HEK293 (cell line): ENCODE results near the gene HOXC10.

Source experiments
- BCL11B ChIP-seq: fragments of 450-650 bp; formaldehyde crosslinking; IDR thresholded peaks from 2 replicates; pipeline ENCODE4 v1.5.1; 2016; ENCODE audit warnings: low read depth, missing biosample characterization, missing genetic modification characterization
- HOXC10 ChIP-seq: sonication (generic); formaldehyde crosslinking; IDR thresholded peaks from 2 replicates; pipeline ENCODE4 v1.8.1; 2023; ENCODE audit warnings: mild to moderate bottlenecking, missing genetic modification reagents
- MEIS1 ChIP-seq: sonication (generic); formaldehyde crosslinking; IDR thresholded peaks from 2 replicates; pipeline ENCODE4 v1.8.1; 2022; ENCODE audit warnings: missing genetic modification reagents, mild to moderate bottlenecking, borderline replicate concordance
- OSR2 ChIP-seq: fragments of 450-650 bp; formaldehyde crosslinking; IDR thresholded peaks from 2 replicates; pipeline ENCODE4 v1.5.1; 2016; ENCODE audit warnings: missing biosample characterization, missing genetic modification characterization
- RBAK ChIP-seq: fragments of 450-650 bp; formaldehyde crosslinking; IDR thresholded peaks from 2 replicates; pipeline ENCODE4 v1.5.1; 2016; ENCODE audit warnings: missing biosample characterization, missing genetic modification characterization
- SCRT2 ChIP-seq: fragments of 450-650 bp; formaldehyde crosslinking; IDR thresholded peaks from 2 replicates; pipeline ENCODE4 v1.5.1; 2016; ENCODE audit warnings: missing biosample characterization, missing genetic modification characterization
- ZNF138 ChIP-seq: fragments of 450-650 bp; formaldehyde crosslinking; IDR thresholded peaks from 2 replicates; pipeline ENCODE4 v1.5.1; 2016; ENCODE audit warnings: missing biosample characterization, missing genetic modification characterization, borderline replicate concordance
- ZNF155 ChIP-seq: fragments of 450-650 bp; formaldehyde crosslinking; IDR thresholded peaks from 2 replicates; pipeline ENCODE4 v1.5.1; 2016; ENCODE audit warnings: missing biosample characterization, missing genetic modification characterization
- ZNF157 ChIP-seq: fragments of 450-650 bp; formaldehyde crosslinking; IDR thresholded peaks from 2 replicates; pipeline ENCODE4 v1.5.1; 2016; ENCODE audit warnings: missing biosample characterization, missing genetic modification characterization
- ZNF19 ChIP-seq: fragments of 450-650 bp; formaldehyde crosslinking; IDR thresholded peaks from 2 replicates; pipeline ENCODE4; 2016; ENCODE audit warnings: missing biosample characterization, missing genetic modification characterization, low read depth
- ZNF24 ChIP-seq: fragments of 450-650 bp; formaldehyde crosslinking; IDR thresholded peaks from 2 replicates; pipeline ENCODE4 v1.5.1; 2016; ENCODE audit warnings: missing biosample characterization, missing genetic modification characterization
- ZNF302 ChIP-seq: fragments of 450-650 bp; formaldehyde crosslinking; IDR thresholded peaks from 2 replicates; pipeline ENCODE4 v1.5.1; 2016; ENCODE audit warnings: missing biosample characterization, missing genetic modification characterization, low read depth
- ZNF324 ChIP-seq: fragments of 450-650 bp; formaldehyde crosslinking; IDR thresholded peaks from 2 replicates; pipeline ENCODE4 v1.5.1; 2016; ENCODE audit warnings: missing biosample characterization, missing genetic modification characterization
- ZNF350 ChIP-seq: fragments of 450-650 bp; formaldehyde crosslinking; IDR thresholded peaks from 2 replicates; pipeline ENCODE4 v1.5.0; 2017; ENCODE audit warnings: missing biosample characterization, mild to moderate bottlenecking, missing genetic modification characterization
- ZNF366 ChIP-seq: fragments of 450-650 bp; formaldehyde crosslinking; conservative IDR thresholded peaks from 2 replicates; pipeline ENCODE4 v1.5.1; 2016; ENCODE audit warnings: missing biosample characterization, missing genetic modification characterization
- ZNF391 ChIP-seq: fragments of 450-650 bp; formaldehyde crosslinking; IDR thresholded peaks from 2 replicates; pipeline ENCODE4 v1.5.1; 2016; ENCODE audit warnings: low read depth, missing biosample characterization, missing genetic modification characterization, borderline replicate concordance
- ZNF514 ChIP-seq: fragments of 450-650 bp; formaldehyde crosslinking; IDR thresholded peaks from 2 replicates; pipeline ENCODE4 v1.5.1; 2016; ENCODE audit warnings: missing biosample characterization, missing genetic modification characterization
- ZNF521 ChIP-seq: fragments of 450-650 bp; formaldehyde crosslinking; IDR thresholded peaks from 2 replicates; pipeline ENCODE4 v1.5.1; 2017; ENCODE audit warnings: missing biosample characterization, mild to moderate bottlenecking, missing genetic modification characterization
- ZNF548 ChIP-seq: fragments of 450-650 bp; formaldehyde crosslinking; IDR thresholded peaks from 2 replicates; pipeline ENCODE4 v1.5.1; 2016; ENCODE audit warnings: missing biosample characterization, missing genetic modification characterization
- ZNF571 ChIP-seq: fragments of 450-650 bp; formaldehyde crosslinking; IDR thresholded peaks from 2 replicates; pipeline ENCODE4 v1.5.0; 2017; ENCODE audit warnings: missing biosample characterization, missing genetic modification characterization
- ZNF623 ChIP-seq: fragments of 450-650 bp; formaldehyde crosslinking; IDR thresholded peaks from 2 replicates; pipeline ENCODE4 v1.5.1; 2016; ENCODE audit warnings: missing biosample characterization, missing genetic modification characterization
- ZNF629 ChIP-seq: fragments of 450-650 bp; formaldehyde crosslinking; IDR thresholded peaks from 2 replicates; pipeline ENCODE4 v1.5.1; 2017; ENCODE audit warnings: missing biosample characterization, missing genetic modification characterization
- ZNF701 ChIP-seq: fragments of 450-650 bp; formaldehyde crosslinking; IDR thresholded peaks from 2 replicates; pipeline ENCODE4 v1.5.1; 2016; ENCODE audit warnings: missing biosample characterization, missing genetic modification characterization
- ZNF747 ChIP-seq: fragments of 450-650 bp; formaldehyde crosslinking; IDR thresholded peaks from 2 replicates; pipeline ENCODE4 v1.5.1; 2016; ENCODE audit warnings: missing biosample characterization, missing genetic modification characterization
- ZNF76 ChIP-seq: fragments of 450-650 bp; formaldehyde crosslinking; IDR thresholded peaks from 2 replicates; pipeline ENCODE4; 2016; ENCODE audit warnings: low read depth, missing biosample characterization, missing genetic modification characterization, borderline replicate concordance
- ZNF768 ChIP-seq: fragments of 450-650 bp; formaldehyde crosslinking; IDR thresholded peaks from 2 replicates; pipeline ENCODE4 v1.5.1; 2018; ENCODE audit warnings: missing biosample characterization, mild to moderate bottlenecking, missing genetic modification characterization
- ZSCAN23 ChIP-seq: fragments of 450-650 bp; formaldehyde crosslinking; IDR thresholded peaks from 2 replicates; pipeline ENCODE4 v1.5.1; 2016; ENCODE audit warnings: missing biosample characterization, missing genetic modification characterization
- ZXDB ChIP-seq: fragments of 450-650 bp; formaldehyde crosslinking; IDR thresholded peaks from 2 replicates; pipeline ENCODE4 v1.5.1; 2016; ENCODE audit warnings: missing biosample characterization, missing genetic modification characterization
- TF ChIP-seq, protein P1 (sequence below): fragments of 450-650 bp; formaldehyde crosslinking; IDR thresholded peaks from 2 replicates; pipeline ENCODE4 v1.5.1; 2016; ENCODE audit warnings: missing biosample characterization, missing genetic modification characterization
- TF ChIP-seq, protein P2 (sequence below): fragments of 450-650 bp; formaldehyde crosslinking; IDR thresholded peaks from 2 replicates; pipeline ENCODE4 v1.5.1; 2016; ENCODE audit warnings: missing biosample characterization, missing genetic modification characterization
- TF ChIP-seq, protein P3 (sequence below): fragments of 450-650 bp; formaldehyde crosslinking; IDR thresholded peaks from 2 replicates; pipeline ENCODE4; 2016; ENCODE audit warnings: missing biosample characterization, missing genetic modification characterization
- TF ChIP-seq, protein P4 (sequence below): fragments of 450-650 bp; formaldehyde crosslinking; IDR thresholded peaks from 2 replicates; pipeline ENCODE4 v1.5.1; 2016; ENCODE audit warnings: missing biosample characterization, missing genetic modification characterization
- TF ChIP-seq, protein P5 (sequence below): fragments of 450-650 bp; formaldehyde crosslinking; IDR thresholded peaks from 2 replicates; pipeline ENCODE4 v1.5.1; 2016; ENCODE audit warnings: missing biosample characterization, missing genetic modification characterization, borderline replicate concordance

The HOXC10 gene

DNA sequence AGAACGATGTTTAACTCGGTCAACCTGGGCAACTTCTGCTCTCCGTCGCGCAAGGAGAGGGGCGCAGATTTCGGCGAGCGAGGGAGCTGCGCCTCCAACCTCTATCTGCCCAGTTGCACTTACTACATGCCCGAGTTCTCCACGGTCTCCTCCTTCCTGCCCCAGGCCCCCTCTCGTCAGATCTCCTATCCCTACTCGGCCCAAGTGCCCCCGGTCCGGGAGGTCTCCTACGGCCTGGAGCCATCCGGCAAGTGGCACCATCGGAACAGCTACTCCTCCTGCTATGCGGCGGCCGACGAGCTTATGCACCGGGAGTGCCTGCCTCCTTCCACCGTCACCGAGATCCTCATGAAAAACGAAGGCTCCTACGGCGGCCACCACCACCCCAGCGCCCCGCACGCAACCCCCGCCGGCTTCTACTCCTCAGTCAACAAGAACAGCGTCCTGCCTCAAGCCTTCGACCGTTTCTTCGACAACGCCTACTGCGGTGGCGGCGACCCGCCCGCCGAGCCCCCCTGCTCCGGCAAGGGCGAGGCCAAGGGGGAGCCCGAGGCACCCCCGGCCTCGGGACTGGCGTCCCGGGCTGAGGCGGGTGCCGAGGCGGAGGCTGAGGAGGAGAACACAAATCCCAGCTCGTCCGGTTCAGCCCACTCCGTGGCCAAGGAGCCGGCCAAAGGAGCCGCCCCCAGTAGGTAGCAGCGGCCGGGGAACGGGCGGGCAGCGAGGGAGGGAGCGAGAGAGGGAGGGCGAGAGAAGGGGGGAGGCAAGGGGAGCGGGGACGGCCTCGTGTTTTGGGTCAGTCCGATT is 11.5 kb upstream of the HOXC10 start (continued):
- TF ChIP-seq ZNF366 (peak; percentile 70), ZNF514 (tag by site-specific recombination) (no peak), ZNF157 (no peak), ZSCAN23 (tag by site-specific recombination) (no peak), ZNF24 (tag by site-specific recombination) (no peak), ZNF701 (tag by site-specific recombination) (no peak), SCRT2 (no peak), MEIS1 (no peak), ZNF571 (tag by site-specific recombination) (no peak), RBAK (tag by site-specific recombination) (no peak), ZNF76 (tag by site-specific recombination) (no peak), OSR2 (tag by site-specific recombination) (no peak; the same call in 1 of the 2 replicates), ZNF747 (tag by site-specific recombination) (no peak), ZNF302 (tag by site-specific recombination) (no peak), ZNF350 (tag by site-specific recombination) (no peak), ZNF324 (no peak), ZNF623 (no peak), ZNF155 (no peak), HOXC10 (CRISPR knock-in tag) (no peak), ZNF138 (tag by site-specific recombination) (no peak), ZNF521 (tag by site-specific recombination) (no peak), ZXDB (tag by site-specific recombination) (peak; percentile 14; the same call in 1 of the 2 replicates), ZNF768 (tag by site-specific recombination) (no peak), BCL11B (tag by site-specific recombination) (no peak), ZNF629 (no peak), ZNF548 (tag by site-specific recombination) (no peak), ZNF19 (tag by site-specific recombination) (no peak), ZNF391 (no peak)
- TF ChIP-seq, protein P1, sequence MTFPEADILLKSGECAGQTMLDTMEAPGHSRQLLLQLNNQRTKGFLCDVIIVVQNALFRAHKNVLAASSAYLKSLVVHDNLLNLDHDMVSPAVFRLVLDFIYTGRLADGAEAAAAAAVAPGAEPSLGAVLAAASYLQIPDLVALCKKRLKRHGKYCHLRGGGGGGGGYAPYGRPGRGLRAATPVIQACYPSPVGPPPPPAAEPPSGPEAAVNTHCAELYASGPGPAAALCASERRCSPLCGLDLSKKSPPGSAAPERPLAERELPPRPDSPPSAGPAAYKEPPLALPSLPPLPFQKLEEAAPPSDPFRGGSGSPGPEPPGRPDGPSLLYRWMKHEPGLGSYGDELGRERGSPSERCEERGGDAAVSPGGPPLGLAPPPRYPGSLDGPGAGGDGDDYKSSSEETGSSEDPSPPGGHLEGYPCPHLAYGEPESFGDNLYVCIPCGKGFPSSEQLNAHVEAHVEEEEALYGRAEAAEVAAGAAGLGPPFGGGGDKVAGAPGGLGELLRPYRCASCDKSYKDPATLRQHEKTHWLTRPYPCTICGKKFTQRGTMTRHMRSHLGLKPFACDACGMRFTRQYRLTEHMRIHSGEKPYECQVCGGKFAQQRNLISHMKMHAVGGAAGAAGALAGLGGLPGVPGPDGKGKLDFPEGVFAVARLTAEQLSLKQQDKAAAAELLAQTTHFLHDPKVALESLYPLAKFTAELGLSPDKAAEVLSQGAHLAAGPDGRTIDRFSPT (tag by site-specific recombination): peak; percentile 49
- TF ChIP-seq, protein P2, sequence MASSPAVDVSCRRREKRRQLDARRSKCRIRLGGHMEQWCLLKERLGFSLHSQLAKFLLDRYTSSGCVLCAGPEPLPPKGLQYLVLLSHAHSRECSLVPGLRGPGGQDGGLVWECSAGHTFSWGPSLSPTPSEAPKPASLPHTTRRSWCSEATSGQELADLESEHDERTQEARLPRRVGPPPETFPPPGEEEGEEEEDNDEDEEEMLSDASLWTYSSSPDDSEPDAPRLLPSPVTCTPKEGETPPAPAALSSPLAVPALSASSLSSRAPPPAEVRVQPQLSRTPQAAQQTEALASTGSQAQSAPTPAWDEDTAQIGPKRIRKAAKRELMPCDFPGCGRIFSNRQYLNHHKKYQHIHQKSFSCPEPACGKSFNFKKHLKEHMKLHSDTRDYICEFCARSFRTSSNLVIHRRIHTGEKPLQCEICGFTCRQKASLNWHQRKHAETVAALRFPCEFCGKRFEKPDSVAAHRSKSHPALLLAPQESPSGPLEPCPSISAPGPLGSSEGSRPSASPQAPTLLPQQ (tag by site-specific recombination): no peak
- TF ChIP-seq, protein P3, sequence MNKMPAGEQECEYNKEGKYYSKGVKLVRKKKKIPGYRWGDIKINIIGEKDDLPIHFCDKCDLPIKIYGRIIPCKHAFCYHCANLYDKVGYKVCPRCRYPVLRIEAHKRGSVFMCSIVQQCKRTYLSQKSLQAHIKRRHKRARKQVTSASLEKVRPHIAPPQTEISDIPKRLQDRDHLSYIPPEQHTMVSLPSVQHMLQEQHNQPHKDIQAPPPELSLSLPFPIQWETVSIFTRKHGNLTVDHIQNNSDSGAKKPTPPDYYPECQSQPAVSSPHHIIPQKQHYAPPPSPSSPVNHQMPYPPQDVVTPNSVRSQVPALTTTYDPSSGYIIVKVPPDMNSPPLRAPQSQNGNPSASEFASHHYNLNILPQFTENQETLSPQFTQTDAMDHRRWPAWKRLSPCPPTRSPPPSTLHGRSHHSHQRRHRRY (tag by site-specific recombination): no peak
- TF ChIP-seq, protein P4, sequence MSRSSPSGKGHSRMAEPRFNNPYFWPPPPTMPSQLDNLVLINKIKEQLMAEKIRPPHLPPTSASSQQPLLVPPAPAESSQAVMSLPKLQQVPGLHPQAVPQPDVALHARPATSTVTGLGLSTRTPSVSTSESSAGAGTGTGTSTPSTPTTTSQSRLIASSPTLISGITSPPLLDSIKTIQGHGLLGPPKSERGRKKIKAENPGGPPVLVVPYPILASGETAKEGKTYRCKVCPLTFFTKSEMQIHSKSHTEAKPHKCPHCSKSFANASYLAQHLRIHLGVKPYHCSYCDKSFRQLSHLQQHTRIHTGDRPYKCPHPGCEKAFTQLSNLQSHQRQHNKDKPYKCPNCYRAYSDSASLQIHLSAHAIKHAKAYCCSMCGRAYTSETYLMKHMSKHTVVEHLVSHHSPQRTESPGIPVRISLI: no peak
- TF ChIP-seq, protein P5, sequence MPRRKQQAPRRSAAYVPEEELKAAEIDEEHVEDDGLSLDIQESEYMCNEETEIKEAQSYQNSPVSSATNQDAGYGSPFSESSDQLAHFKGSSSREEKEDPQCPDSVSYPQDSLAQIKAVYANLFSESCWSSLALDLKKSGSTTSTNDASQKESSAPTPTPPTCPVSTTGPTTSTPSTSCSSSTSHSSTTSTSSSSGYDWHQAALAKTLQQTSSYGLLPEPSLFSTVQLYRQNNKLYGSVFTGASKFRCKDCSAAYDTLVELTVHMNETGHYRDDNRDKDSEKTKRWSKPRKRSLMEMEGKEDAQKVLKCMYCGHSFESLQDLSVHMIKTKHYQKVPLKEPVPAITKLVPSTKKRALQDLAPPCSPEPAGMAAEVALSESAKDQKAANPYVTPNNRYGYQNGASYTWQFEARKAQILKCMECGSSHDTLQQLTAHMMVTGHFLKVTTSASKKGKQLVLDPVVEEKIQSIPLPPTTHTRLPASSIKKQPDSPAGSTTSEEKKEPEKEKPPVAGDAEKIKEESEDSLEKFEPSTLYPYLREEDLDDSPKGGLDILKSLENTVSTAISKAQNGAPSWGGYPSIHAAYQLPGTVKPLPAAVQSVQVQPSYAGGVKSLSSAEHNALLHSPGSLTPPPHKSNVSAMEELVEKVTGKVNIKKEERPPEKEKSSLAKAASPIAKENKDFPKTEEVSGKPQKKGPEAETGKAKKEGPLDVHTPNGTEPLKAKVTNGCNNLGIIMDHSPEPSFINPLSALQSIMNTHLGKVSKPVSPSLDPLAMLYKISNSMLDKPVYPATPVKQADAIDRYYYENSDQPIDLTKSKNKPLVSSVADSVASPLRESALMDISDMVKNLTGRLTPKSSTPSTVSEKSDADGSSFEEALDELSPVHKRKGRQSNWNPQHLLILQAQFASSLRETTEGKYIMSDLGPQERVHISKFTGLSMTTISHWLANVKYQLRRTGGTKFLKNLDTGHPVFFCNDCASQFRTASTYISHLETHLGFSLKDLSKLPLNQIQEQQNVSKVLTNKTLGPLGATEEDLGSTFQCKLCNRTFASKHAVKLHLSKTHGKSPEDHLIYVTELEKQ (tag by site-specific recombination): no peak
